MCF 10A (cell line): ENCODE data around the gene CGNL1. TPM values are rescaled to one million over a fixed set of nuclear protein-coding genes. Genes with fewer than 3 reads are reported as not detected.

Experiments used
- BruUV-seq: library from RNA; stranded (reverse); fragments of 400-500 nt; replicated peaks from 2 replicates; lab custom pipeline; 2021; lab: Mats Ljungman, UMichigan
- CTCF ChIA-PET: fragments of 300-600 bp; sonication (Branson Sonifier 250); formaldehyde crosslinking; extraction: SDS; loops from one replicate; lab custom pipeline; 2021; ENCODE audit warnings: antibody characterized with exemption, inconsistent platforms; lab: Yijun Ruan, JAX
- POLR2A ChIA-PET: fragments of 300-600, 350-650 bp; sonication (Branson Sonifier 250); formaldehyde crosslinking; extraction: SDS; loops from one replicate; lab custom pipeline; 2020; ENCODE audit warnings: antibody characterized with exemption, inconsistent platforms; lab: Yijun Ruan, JAX
- DNase-seq: peaks from one replicate; pipeline ENCODE4 v3.0.0-alpha.2; 2018; ENCODE audit not compliant: unreplicated experiment
- H3K27ac Mint-ChIP-seq: one replicate; pipeline ENCODE4 v1.8.0; 2022; ENCODE audit warnings: mild to moderate bottlenecking, low read depth, mixed read lengths; ENCODE audit not compliant: unreplicated experiment
- H3K27me3 Mint-ChIP-seq: one replicate; pipeline ENCODE4 v1.8.0; 2022; ENCODE audit warnings: mixed read lengths; ENCODE audit not compliant: insufficient read depth, unreplicated experiment
- H3K36me3 Mint-ChIP-seq: one replicate; pipeline ENCODE4 v1.8.0; 2022; ENCODE audit warnings: mild to moderate bottlenecking, moderate library complexity, mixed read lengths; ENCODE audit not compliant: insufficient read depth, unreplicated experiment
- H3K4me1 Mint-ChIP-seq: one replicate; pipeline ENCODE4 v1.8.0; 2022; ENCODE audit warnings: mixed read lengths; ENCODE audit not compliant: insufficient read depth, unreplicated experiment
- H3K4me3 Mint-ChIP-seq: one replicate; pipeline ENCODE4 v1.8.0; 2022; ENCODE audit warnings: mild to moderate bottlenecking, moderate library complexity, mixed read lengths; ENCODE audit not compliant: unreplicated experiment
- H3K9me3 Mint-ChIP-seq: one replicate; pipeline ENCODE4 v1.8.0; 2022; ENCODE audit warnings: mixed read lengths; ENCODE audit not compliant: unreplicated experiment
- CTCF ChIP-seq: fragments of 200-600 bp; IDR thresholded peaks from one replicate; pipeline ENCODE4 v1.8.0; 2022; ENCODE audit warnings: antibody characterized with exemption, mild to moderate bottlenecking; ENCODE audit not compliant: unreplicated experiment
- intact Hi-C: fragments of 100-400 bp; cut with micrococcal nuclease; formaldehyde crosslinking; loops from 2 replicates; pipeline ENCODE4 v1.14.1; 2022
- total RNA-seq: library from RNA; stranded (reverse); gene quantifications from 2 replicates; pipeline ENCODE4 v1.2.3, GENCODE V29; 2022

CGNL1 gene
- total RNA-seq, 1 experiment from 2014 or later = 0.05 TPM

GRCh38 chr15:57496946-57497869 lies 120.9 kb downstream of the CGNL1 start:
- Mint-ChIP-seq H3K36me3 (no peaks in the 10 kb centered on the region), H3K4me1 (no peaks in the 10 kb centered on the region), H3K9me3 (no peaks in the 10 kb centered on the region), H3K27me3 (no peaks in the 10 kb centered on the region), H3K27ac (no peak overlapping the region), H3K4me3 (no peak overlapping the region)
- TF ChIP-seq CTCF = no peak
- DNase-seq = no peak
- no TSS peak for BruUV-seq
- POLR2A ChIA-PET = no interaction called here
- intact Hi-C loops = no loop called here
- CTCF ChIA-PET = no interaction called here

GRCh38 chr15:57500256-57500655 lies 124.0 kb downstream of the CGNL1 start:
- TF ChIP-seq CTCF = no peak
- intact Hi-C loops = no loop called here
- ChIA-PET POLR2A (no interaction called here), CTCF (interaction anchor here (0.9 kb wide), 1 partner anchor 101 kb away, joined by 3 read pairs; no protein-coding TSS in a partner anchor)
- no peaks in the 10 kb centered on the region for H3K4me1 Mint-ChIP-seq
- BruUV-seq = no TSS peak
- no peak overlapping the region for H3K4me3 Mint-ChIP-seq
- no peak for DNase-seq
- no peaks in the 10 kb centered on the region for H3K9me3 Mint-ChIP-seq
- H3K36me3 Mint-ChIP-seq = no peaks in the 10 kb centered on the region
- H3K27ac Mint-ChIP-seq = no peak overlapping the region
- no peaks in the 10 kb centered on the region for H3K27me3 Mint-ChIP-seq

- Mint-ChIP-seq H3K36me3 (no peaks in the 10 kb centered on the region), H3K4me3 (no peak overlapping the region), H3K4me1 (no peaks in the 10 kb centered on the region), H3K27ac (no peak overlapping the region), H3K9me3 (no peaks in the 10 kb centered on the region), H3K27me3 (no peaks in the 10 kb centered on the region)
- TF ChIP-seq CTCF = no peak
- POLR2A ChIA-PET = no interaction called here
- intact Hi-C loops = no loop called here
- peak; percentile 29 for DNase-seq
- no TSS peak for BruUV-seq
- CTCF ChIA-PET = interaction anchor here (0.6 kb wide), 1 partner anchor 42 kb away, joined by 5 read pairs; no protein-coding TSS in a partner anchor
Measured at GRCh38 chr15:57500979-57501576, 124.8 kb downstream of the CGNL1 start.

DNA sequence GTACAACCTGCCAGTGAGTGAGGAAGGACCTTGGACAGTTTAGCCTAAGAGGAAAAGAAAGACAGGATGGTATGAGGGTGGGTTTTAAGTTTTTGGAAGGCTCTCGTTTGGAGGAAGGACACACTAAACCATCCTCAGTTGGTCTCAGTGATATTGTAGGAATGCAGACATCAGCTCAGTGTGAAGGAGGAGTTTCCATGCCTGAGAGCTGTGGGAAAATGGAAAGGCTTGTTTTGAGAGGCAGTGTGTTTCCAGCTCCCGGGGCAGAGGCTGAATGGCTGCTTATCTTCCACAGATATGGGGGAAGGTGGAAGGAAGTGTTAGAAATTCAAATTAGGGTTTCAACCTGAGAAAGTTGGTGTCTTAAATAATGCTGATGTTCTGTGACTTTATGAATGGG lies 125.8 kb downstream of the CGNL1 start:
- no peaks in the 10 kb centered on the region for H3K36me3 Mint-ChIP-seq
- no peak for DNase-seq
- H3K4me1 Mint-ChIP-seq = no peaks in the 10 kb centered on the region
- no peak overlapping the region for H3K27ac Mint-ChIP-seq
- no TSS peak for BruUV-seq
- no peak for TF ChIP-seq CTCF
- H3K27me3 Mint-ChIP-seq = no peaks in the 10 kb centered on the region
- POLR2A ChIA-PET = no interaction called here
- CTCF ChIA-PET = interaction anchor here (1.1 to 1.2 kb wide), 2 partner anchors 161 to 162 kb away, joined by 3 read pairs; no protein-coding TSS in a partner anchor
- H3K4me3 Mint-ChIP-seq = no peak overlapping the region
- intact Hi-C loops = no loop called here
- H3K9me3 Mint-ChIP-seq = no peaks in the 10 kb centered on the region
